ENCODE measurements around the gene FMNL3.

The FMNL3 gene

GRCh38 chr12:49631336-49631907, 75.8 kb downstream of the FMNL3 start:
- no peak overlapping the region for H3K27ac ChIP-seq (ENCODE audit: low read length)
- H3K9me3 ChIP-seq (replicated peaks; ENCODE audit: insufficient read depth, low read length), result no peaks in the 10 kb centered on the region
- H3K4me2 ChIP-seq (ENCODE audit: low read depth, low read length), result no peak overlapping the region
- TF ChIP-seq EZH2 (optimal IDR thresholded peaks at IDR 0.05; ENCODE audit: low read depth, low read length), result no peak
- H4K20me1 ChIP-seq (ENCODE audit: insufficient read depth, low read length), result no peaks in the 10 kb centered on the region
- no peaks in the 10 kb centered on the region for H3K79me2 ChIP-seq (ENCODE audit: low read length)
- no peaks in the 10 kb centered on the region for H3K4me1 ChIP-seq (ENCODE audit: low read length)
- H3K27me3 ChIP-seq (replicated peaks; ENCODE audit: insufficient read depth, low read length), result no peaks in the 10 kb centered on the region
- H3K9ac ChIP-seq (ENCODE audit: low read length), result no peak overlapping the region
- H3K9me2 ChIP-seq (replicated peaks; ENCODE audit: insufficient read depth, low read length), result no peaks in the 10 kb centered on the region
- no peaks in the 10 kb centered on the region for H3F3A ChIP-seq (ENCODE audit: insufficient read depth, low read length)
- H2AFZ ChIP-seq (ENCODE audit: low read length), result no peak overlapping the region
- H3K36me3 ChIP-seq (replicated peaks; ENCODE audit: insufficient read depth, low read length), result no peaks in the 10 kb centered on the region
- H3K4me3 ChIP-seq (ENCODE audit: low read length), result no peak overlapping the region
- DNase-seq, result no peak

- Histone ChIP-seq H3K36me3 (replicated peaks; ENCODE audit: insufficient read depth, low read length) (no peaks in the 10 kb centered on the region), H3K4me3 (ENCODE audit: low read length) (no peak overlapping the region), H4K20me1 (ENCODE audit: insufficient read depth, low read length) (no peaks in the 10 kb centered on the region), H3K9me3 (replicated peaks; ENCODE audit: insufficient read depth, low read length) (no peaks in the 10 kb centered on the region), H3K9me2 (replicated peaks; ENCODE audit: insufficient read depth, low read length) (no peaks in the 10 kb centered on the region), H2AFZ (ENCODE audit: low read length) (no peak overlapping the region), H3K79me2 (ENCODE audit: low read length) (no peaks in the 10 kb centered on the region), H3K4me1 (ENCODE audit: low read length) (no peaks in the 10 kb centered on the region), H3K27ac (ENCODE audit: low read length) (no peak overlapping the region), H3K27me3 (replicated peaks; ENCODE audit: insufficient read depth, low read length) (no peaks in the 10 kb centered on the region), H3K9ac (ENCODE audit: low read length) (no peak overlapping the region), H3F3A (ENCODE audit: insufficient read depth, low read length) (peaks cover 9% of the 10 kb centered on the region), H3K4me2 (ENCODE audit: low read depth, low read length) (no peak overlapping the region)
- DNase-seq, result no peak
- TF ChIP-seq EZH2phosphoT487 (IDR thresholded peaks at IDR 0.05; ENCODE audit: low read length), result no peak
- no peak for TF ChIP-seq EZH2 (optimal IDR thresholded peaks at IDR 0.05; ENCODE audit: low read depth, low read length)
- TF ChIP-seq, protein P1, sequence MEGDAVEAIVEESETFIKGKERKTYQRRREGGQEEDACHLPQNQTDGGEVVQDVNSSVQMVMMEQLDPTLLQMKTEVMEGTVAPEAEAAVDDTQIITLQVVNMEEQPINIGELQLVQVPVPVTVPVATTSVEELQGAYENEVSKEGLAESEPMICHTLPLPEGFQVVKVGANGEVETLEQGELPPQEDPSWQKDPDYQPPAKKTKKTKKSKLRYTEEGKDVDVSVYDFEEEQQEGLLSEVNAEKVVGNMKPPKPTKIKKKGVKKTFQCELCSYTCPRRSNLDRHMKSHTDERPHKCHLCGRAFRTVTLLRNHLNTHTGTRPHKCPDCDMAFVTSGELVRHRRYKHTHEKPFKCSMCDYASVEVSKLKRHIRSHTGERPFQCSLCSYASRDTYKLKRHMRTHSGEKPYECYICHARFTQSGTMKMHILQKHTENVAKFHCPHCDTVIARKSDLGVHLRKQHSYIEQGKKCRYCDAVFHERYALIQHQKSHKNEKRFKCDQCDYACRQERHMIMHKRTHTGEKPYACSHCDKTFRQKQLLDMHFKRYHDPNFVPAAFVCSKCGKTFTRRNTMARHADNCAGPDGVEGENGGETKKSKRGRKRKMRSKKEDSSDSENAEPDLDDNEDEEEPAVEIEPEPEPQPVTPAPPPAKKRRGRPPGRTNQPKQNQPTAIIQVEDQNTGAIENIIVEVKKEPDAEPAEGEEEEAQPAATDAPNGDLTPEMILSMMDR (IDR thresholded peaks at IDR 0.05; ENCODE audit: low read length), result no peak
Observed at GRCh38 chr12:49627752-49628360, 79.3 kb downstream of the FMNL3 start.

DNA sequence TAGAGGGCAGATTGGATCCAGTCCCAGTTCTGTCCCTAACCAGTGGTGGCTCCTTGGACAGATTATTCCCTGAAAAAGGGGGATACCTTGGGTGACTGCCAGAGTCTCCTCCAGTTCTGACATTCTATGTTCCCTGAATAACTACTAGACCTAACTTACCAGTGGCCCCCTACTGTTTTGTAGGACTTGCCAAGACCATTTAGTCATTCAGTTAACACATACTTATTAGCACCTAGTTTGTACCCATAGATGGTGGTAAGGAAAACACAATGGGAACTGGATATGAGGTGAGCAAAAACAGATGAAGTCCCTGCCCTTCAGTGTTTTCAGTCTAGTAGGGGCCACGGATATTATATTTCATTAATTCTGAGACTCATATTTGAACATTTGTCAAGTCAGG, 80.4 kb downstream of the FMNL3 start:
- Histone ChIP-seq H3F3A (ENCODE audit: insufficient read depth, low read length) (peaks cover 18% of the 10 kb centered on the region), H3K27me3 (replicated peaks; ENCODE audit: insufficient read depth, low read length) (no peaks in the 10 kb centered on the region), H3K4me1 (ENCODE audit: low read length) (peaks cover under 1% of the 10 kb centered on the region), H3K4me2 (ENCODE audit: low read depth, low read length) (no peak overlapping the region), H3K9me3 (replicated peaks; ENCODE audit: insufficient read depth, low read length) (no peaks in the 10 kb centered on the region), H3K79me2 (ENCODE audit: low read length) (no peaks in the 10 kb centered on the region), H3K9ac (ENCODE audit: low read length) (no peak overlapping the region), H2AFZ (ENCODE audit: low read length) (no peak overlapping the region), H4K20me1 (ENCODE audit: insufficient read depth, low read length) (no peaks in the 10 kb centered on the region), H3K9me2 (replicated peaks; ENCODE audit: insufficient read depth, low read length) (no peaks in the 10 kb centered on the region), H3K4me3 (ENCODE audit: low read length) (no peak overlapping the region), H3K27ac (ENCODE audit: low read length) (no peak overlapping the region), H3K36me3 (replicated peaks; ENCODE audit: insufficient read depth, low read length) (no peaks in the 10 kb centered on the region)
- no peak for DNase-seq
- TF ChIP-seq EZH2 (optimal IDR thresholded peaks at IDR 0.05; ENCODE audit: low read depth, low read length), result no peak
- TF ChIP-seq, protein P1 (IDR thresholded peaks at IDR 0.05; ENCODE audit: low read length), result no peak
- TF ChIP-seq EZH2phosphoT487 (IDR thresholded peaks at IDR 0.05; ENCODE audit: low read length), result no peak

DNA sequence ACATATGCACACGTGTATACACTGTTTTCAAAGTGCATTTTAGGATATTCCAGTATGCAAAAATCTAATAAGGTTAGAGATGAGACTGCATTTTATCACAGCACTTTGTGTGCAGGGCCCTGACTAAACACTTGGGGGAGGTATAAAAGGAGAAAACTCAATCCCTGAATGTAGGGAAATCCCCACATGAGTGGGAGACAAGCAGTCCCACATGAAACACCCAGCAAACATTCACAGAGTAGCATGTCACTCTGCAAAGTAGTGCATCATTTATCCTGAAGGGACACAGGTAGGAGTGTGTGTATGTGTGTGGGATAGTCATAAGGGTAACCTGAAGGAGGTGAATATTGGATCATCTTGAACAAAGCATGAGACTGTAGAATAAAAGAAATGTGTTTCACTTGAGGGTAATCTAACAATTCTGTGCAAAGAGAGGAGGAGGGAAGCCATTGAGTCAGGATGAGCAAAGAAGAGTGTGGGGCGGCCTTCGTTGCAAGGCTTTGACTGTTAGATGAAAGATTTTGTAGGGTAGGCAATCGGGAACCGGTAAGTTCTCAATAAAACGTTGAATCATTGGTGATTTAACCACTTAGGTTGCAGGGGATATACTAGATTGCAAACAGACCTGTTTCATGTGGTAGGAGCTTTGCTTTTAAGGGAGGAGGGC, 80.9 kb downstream of the FMNL3 start:
- H3K9me3 ChIP-seq (replicated peaks; ENCODE audit: insufficient read depth, low read length), result no peaks in the 10 kb centered on the region
- H3K4me3 ChIP-seq (ENCODE audit: low read length), result no peak overlapping the region
- H3K9me2 ChIP-seq (replicated peaks; ENCODE audit: insufficient read depth, low read length), result no peaks in the 10 kb centered on the region
- H3K4me1 ChIP-seq (ENCODE audit: low read length), result peaks cover 5% of the 10 kb centered on the region
- no peak for DNase-seq
- H3K27me3 ChIP-seq (replicated peaks; ENCODE audit: insufficient read depth, low read length), result no peaks in the 10 kb centered on the region
- no peak overlapping the region for H3K4me2 ChIP-seq (ENCODE audit: low read depth, low read length)
- H3F3A ChIP-seq (ENCODE audit: insufficient read depth, low read length), result peaks cover 24% of the 10 kb centered on the region
- no peak overlapping the region for H2AFZ ChIP-seq (ENCODE audit: low read length)
- no peak overlapping the region for H3K27ac ChIP-seq (ENCODE audit: low read length)
- TF ChIP-seq EZH2phosphoT487 (IDR thresholded peaks at IDR 0.05; ENCODE audit: low read length), result no peak
- TF ChIP-seq, protein P1 (IDR thresholded peaks at IDR 0.05; ENCODE audit: low read length), result peak; percentile 10; the same call in 1 of the 2 replicates
- no peak for TF ChIP-seq EZH2 (optimal IDR thresholded peaks at IDR 0.05; ENCODE audit: low read depth, low read length)
- H3K9ac ChIP-seq (ENCODE audit: low read length), result no peak overlapping the region
- no peaks in the 10 kb centered on the region for H3K79me2 ChIP-seq (ENCODE audit: low read length)
- no peaks in the 10 kb centered on the region for H4K20me1 ChIP-seq (ENCODE audit: insufficient read depth, low read length)
- no peaks in the 10 kb centered on the region for H3K36me3 ChIP-seq (replicated peaks; ENCODE audit: insufficient read depth, low read length)

Measured in MM.1S (cell line).